Thymus (tissue), 11 donors: ENCODE data around the gene RAPGEF1. TPM values are rescaled to one million over a fixed set of nuclear protein-coding genes. Genes with fewer than 3 reads are reported as not detected.

Source experiments
- DNase-seq, 9 donors: peaks; one replicate each; pipeline ENCODE4 v3.0.0-alpha.2; 2013; ENCODE audit warnings: low spot score in 9 of 9, low read depth in 6 of 9, missing footprints in 1 of 9
- H3K27ac ChIP-seq, 2 donors: one replicate each; pipeline ENCODE4 v1.5.1; 2013; ENCODE audit warnings: control low read depth in 1 of 2, low read depth in 1 of 2, low read length in 1 of 2, mild to moderate bottlenecking in 1 of 2, moderate library complexity in 1 of 2
- H3K27me3 ChIP-seq, 2 donors: one replicate each; pipeline ENCODE4 v1.5.1; 2013; ENCODE audit warnings: low read length in 1 of 2; ENCODE audit not compliant: control insufficient read depth in 2 of 2, insufficient read depth in 1 of 2
- H3K36me3 ChIP-seq, 2 donors: one replicate each; pipeline ENCODE4 v1.5.1; 2013; ENCODE audit warnings: low read length in 1 of 2, mild to moderate bottlenecking in 1 of 2, moderate library complexity in 1 of 2; ENCODE audit not compliant: control insufficient read depth in 2 of 2, insufficient read depth in 2 of 2
- H3K4me1 ChIP-seq, 2 donors: one replicate each; pipeline ENCODE4 v1.5.1; 2013; ENCODE audit warnings: low read length in 2 of 2; ENCODE audit not compliant: control insufficient read depth in 2 of 2, insufficient read depth in 2 of 2
- H3K4me3 ChIP-seq, 2 donors: one replicate each; pipeline ENCODE4 v1.5.1; 2013; ENCODE audit warnings: low read length in 2 of 2, control low read depth in 1 of 2, mild to moderate bottlenecking in 1 of 2
- H3K9me3 ChIP-seq, 2 donors: one replicate each; pipeline ENCODE4 v1.5.1; 2013; ENCODE audit warnings: low read length in 1 of 2, mild to moderate bottlenecking in 1 of 2; ENCODE audit not compliant: control insufficient read depth in 2 of 2, insufficient read depth in 1 of 2
- WGBS: extraction: QIAGEN DNeasy Blood & Tissue Kit; methylation state at CpG from one replicate; pipeline ENCODE4 v1.1.7; 2013; 5-methylcytosine and 5-hydroxymethylcytosine counted together
- polyA plus RNA-seq: library from polyadenylated mRNA; stranded (reverse); fragments of 200-250 nt; gene quantifications from one replicate; pipeline ENCODE4 v1.2.3, GENCODE V29; 2013
- total RNA-seq: library from RNA; stranded (reverse); fragments of 120-200 nt; gene quantifications from one replicate; pipeline ENCODE4 v1.2.4, GENCODE V29; 2013
- donor health status: healthy.

Gene RAPGEF1
- total and polyA plus RNA-seq, 2 donors, result 21.6 to 25.9 TPM

DNA sequence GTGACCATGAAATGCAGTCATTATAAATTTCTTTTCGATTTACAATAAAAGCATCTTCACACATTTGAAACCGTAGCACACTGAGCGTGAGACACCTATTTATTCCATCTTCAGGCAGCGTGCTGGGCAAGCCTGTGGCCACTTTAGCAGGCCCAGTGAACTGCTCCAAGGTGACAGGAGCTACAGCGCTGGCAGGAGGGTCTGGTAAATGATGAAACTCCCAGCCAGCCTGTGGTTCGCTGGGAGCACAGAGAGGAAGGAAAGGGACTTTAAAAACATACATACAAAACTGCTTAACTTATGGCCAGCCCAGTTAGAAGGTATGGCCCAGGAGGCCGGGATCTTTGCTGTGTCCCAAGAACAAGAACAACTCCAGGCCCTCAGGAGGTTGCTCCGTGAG lies 5.1 kb downstream of the RAPGEF1 start:
- no peak overlapping the region for H3K4me3 ChIP-seq
- H3K9me3 ChIP-seq, result peaks cover 0 to 4% of the 10 kb centered on the region in 2 donors
- peak overlapping the region; percentile 74 to 82 for H3K27ac ChIP-seq
- 79% methylated on average over 8 of the region's 8 CpGs for WGBS
- H3K4me1 ChIP-seq, result peaks cover 62 to 89% of the 10 kb centered on the region in 2 donors
- peaks cover 4 to 7% of the 10 kb centered on the region in 2 donors for H3K36me3 ChIP-seq
- DNase-seq, result no peak
- no peaks in the 10 kb centered on the region for H3K27me3 ChIP-seq

DNA sequence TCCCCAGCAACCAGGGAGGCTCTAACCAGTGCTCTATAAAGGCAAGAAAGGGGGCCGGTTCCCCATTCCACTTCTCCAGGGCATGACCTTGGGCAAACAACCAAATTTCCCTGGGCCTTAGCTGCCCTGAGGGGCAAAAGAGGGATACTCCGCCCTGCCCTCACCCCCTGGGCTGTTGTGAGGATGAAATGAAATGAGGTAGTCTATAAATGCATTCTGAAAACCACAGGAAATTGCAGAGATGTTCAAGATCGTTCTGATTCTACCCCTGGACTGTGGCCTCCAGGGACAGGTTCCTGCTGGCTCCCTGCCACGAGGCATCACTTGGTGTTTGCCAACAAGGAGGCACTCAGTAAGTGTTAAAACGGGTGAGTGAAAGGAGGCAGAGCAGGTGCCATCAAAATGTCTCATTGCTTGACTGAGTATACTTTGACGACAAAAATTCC lies 5.7 kb downstream of the RAPGEF1 start:
- peaks cover 68 to 95% of the 10 kb centered on the region in 2 donors for H3K4me1 ChIP-seq
- 13% methylated on average over 6 of the region's 6 CpGs for WGBS

GRCh38 chr9:131733541-131734061 lies 6.3 kb downstream of the RAPGEF1 start:
- H3K27me3 ChIP-seq, result no peaks in the 10 kb centered on the region
- H3K27ac ChIP-seq, result peak overlapping the region; percentile 82 to 86
- peaks cover 0 to 4% of the 10 kb centered on the region in 2 donors for H3K9me3 ChIP-seq
- WGBS, result 5% methylated on average over 16 of the region's 16 CpGs
- H3K36me3 ChIP-seq, result peaks cover 4 to 7% of the 10 kb centered on the region in 2 donors
- peaks cover 67 to 94% of the 10 kb centered on the region in 2 donors for H3K4me1 ChIP-seq
- H3K4me3 ChIP-seq, result peak overlapping the region in 1 of 2 donors; percentile 26
- peak in 2 of 9 donors; percentile 42 to 64 for DNase-seq

More for the DNA sequence above, 5.7 kb downstream of the RAPGEF1 start:
- H3K9me3 ChIP-seq, result peaks cover 0 to 4% of the 10 kb centered on the region in 2 donors
- H3K27me3 ChIP-seq, result no peaks in the 10 kb centered on the region
- no peak for DNase-seq
- H3K4me3 ChIP-seq, result no peak overlapping the region
- H3K27ac ChIP-seq, result peak overlapping the region; percentile 82
- H3K36me3 ChIP-seq, result peaks cover 4 to 7% of the 10 kb centered on the region in 2 donors

GRCh38 chr9:131732636-131733289 lies 7.1 kb downstream of the RAPGEF1 start:
- WGBS, result 32% methylated on average over 12 of the region's 12 CpGs

DNA sequence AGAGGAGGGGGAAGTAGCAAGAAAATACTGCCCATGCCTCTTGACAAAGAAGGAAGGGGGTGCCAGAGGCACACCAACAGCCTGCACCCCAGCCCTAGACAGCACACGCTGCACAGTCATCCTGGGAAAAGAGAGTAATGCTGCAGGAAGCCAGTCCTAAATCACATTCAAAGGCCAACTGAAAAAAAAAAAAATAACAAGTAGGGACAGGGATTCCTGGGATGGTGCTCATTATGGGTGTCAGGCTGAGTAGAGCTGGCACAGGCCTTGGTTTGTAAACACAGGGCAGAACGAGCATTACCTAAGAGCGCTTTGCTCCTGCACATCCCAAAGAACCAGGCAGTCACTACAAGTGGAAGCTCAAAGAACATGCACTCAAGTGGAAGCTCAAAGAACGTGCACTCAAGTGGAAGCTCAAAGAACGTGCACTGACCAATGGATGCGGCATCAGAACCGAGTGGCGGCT lies 7.8 kb downstream of the RAPGEF1 start:
- WGBS, result 84% methylated on average over 8 of the region's 8 CpGs
- Histone ChIP-seq H3K4me3 (no peak overlapping the region), H3K27ac (peak overlapping the region; percentile 82), H3K4me1 (peaks cover 74 to 99% of the 10 kb centered on the region in 2 donors), H3K9me3 (peaks cover 0 to 4% of the 10 kb centered on the region in 2 donors), H3K36me3 (peaks cover 4 to 7% of the 10 kb centered on the region in 2 donors), H3K27me3 (no peaks in the 10 kb centered on the region)
- no peak for DNase-seq

More at GRCh38 chr9:131732636-131733289, 7.1 kb downstream of the RAPGEF1 start:
- no peaks in the 10 kb centered on the region for H3K27me3 ChIP-seq
- peak overlapping the region in 1 of 2 donors; percentile 26 for H3K4me3 ChIP-seq
- peaks cover 4 to 7% of the 10 kb centered on the region in 2 donors for H3K36me3 ChIP-seq
- DNase-seq, result peak in 2 of 9 donors; percentile 49 to 73
- H3K9me3 ChIP-seq, result peaks cover 0 to 4% of the 10 kb centered on the region in 2 donors
- H3K27ac ChIP-seq, result peak overlapping the region; percentile 62 to 82
- H3K4me1 ChIP-seq, result peaks cover 70 to 97% of the 10 kb centered on the region in 2 donors

DNA sequence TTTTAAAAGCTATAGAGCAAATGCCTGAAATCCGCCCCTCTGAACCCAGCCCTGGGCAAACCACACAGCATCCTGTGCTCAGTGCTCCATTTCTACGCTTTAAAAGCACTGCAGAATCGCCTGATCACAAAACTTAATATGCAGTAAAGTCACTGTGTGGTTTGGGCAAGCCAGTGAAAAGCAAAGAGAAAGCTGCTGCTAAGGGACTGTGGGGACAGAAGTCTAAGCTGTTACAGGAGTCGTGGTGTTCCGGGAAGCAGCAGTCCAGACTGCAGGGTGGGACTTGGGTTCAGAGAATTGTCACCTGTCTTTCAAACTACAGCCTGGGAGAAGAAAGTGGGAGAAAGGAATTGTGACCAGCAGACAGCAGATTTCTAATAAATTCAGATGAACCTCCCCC lies 8.2 kb downstream of the RAPGEF1 start:
- peaks cover 75 to 99% of the 10 kb centered on the region in 2 donors for H3K4me1 ChIP-seq

GRCh38 chr9:131731237-131731636 lies 8.6 kb downstream of the RAPGEF1 start:
- Histone ChIP-seq H3K36me3 (peaks cover 4 to 7% of the 10 kb centered on the region in 2 donors), H3K4me3 (no peak overlapping the region), H3K27me3 (no peaks in the 10 kb centered on the region), H3K27ac (peak overlapping the region; percentile 44 to 82), H3K4me1 (peaks cover 74 to 98% of the 10 kb centered on the region in 2 donors), H3K9me3 (peaks cover 0 to 4% of the 10 kb centered on the region in 2 donors)
- WGBS, result 68% methylated on average over 7 of the region's 7 CpGs
- no peak for DNase-seq

More for the DNA sequence above, 8.2 kb downstream of the RAPGEF1 start:
- Histone ChIP-seq H3K9me3 (peaks cover 0 to 4% of the 10 kb centered on the region in 2 donors), H3K4me3 (no peak overlapping the region), H3K36me3 (peaks cover 4 to 7% of the 10 kb centered on the region in 2 donors), H3K27ac (peak overlapping the region; percentile 82), H3K27me3 (no peaks in the 10 kb centered on the region)
- peak in 2 of 9 donors; percentile 40 to 70 for DNase-seq
- 4% methylated on average over 5 of the region's 5 CpGs for WGBS

- no peak overlapping the region for H3K4me3 ChIP-seq
- no peaks in the 10 kb centered on the region for H3K36me3 ChIP-seq
- peak in 5 of 9 donors; percentile 64 to 91 (median 78) for DNase-seq
- peaks cover 66 to 92% of the 10 kb centered on the region in 2 donors for H3K4me1 ChIP-seq
- 2% methylated on average over 3 of the region's 3 CpGs for WGBS
- H3K9me3 ChIP-seq, result no peaks in the 10 kb centered on the region
- H3K27ac ChIP-seq, result peak overlapping the region; percentile 92
- H3K27me3 ChIP-seq, result no peaks in the 10 kb centered on the region
Observed at GRCh38 chr9:131728961-131729360, 10.9 kb downstream of the RAPGEF1 start.

- peak overlapping the region; percentile 92 for H3K27ac ChIP-seq
- no peaks in the 10 kb centered on the region for H3K27me3 ChIP-seq
- 63% methylated on average over 4 of the region's 4 CpGs for WGBS
- H3K9me3 ChIP-seq, result no peaks in the 10 kb centered on the region
- peak in 1 of 9 donors; percentile 57 for DNase-seq
- no peaks in the 10 kb centered on the region for H3K36me3 ChIP-seq
- peaks cover 61 to 90% of the 10 kb centered on the region in 2 donors for H3K4me1 ChIP-seq
- peak overlapping the region in 1 of 2 donors; percentile 13 for H3K4me3 ChIP-seq
Observed at GRCh38 chr9:131728546-131728910, 11.3 kb downstream of the RAPGEF1 start.
